ENCODE data around the gene SLC25A47.
"Not testable (repeated sequence)": the region's sequence is repeated elsewhere in the genome, so short reads cannot be mapped to it uniquely, and the experiment has no call there.

Gene SLC25A47, protein sequence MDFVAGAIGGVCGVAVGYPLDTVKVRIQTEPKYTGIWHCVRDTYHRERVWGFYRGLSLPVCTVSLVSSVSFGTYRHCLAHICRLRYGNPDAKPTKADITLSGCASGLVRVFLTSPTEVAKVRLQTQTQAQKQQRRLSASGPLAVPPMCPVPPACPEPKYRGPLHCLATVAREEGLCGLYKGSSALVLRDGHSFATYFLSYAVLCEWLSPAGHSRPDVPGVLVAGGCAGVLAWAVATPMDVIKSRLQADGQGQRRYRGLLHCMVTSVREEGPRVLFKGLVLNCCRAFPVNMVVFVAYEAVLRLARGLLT

DNA sequence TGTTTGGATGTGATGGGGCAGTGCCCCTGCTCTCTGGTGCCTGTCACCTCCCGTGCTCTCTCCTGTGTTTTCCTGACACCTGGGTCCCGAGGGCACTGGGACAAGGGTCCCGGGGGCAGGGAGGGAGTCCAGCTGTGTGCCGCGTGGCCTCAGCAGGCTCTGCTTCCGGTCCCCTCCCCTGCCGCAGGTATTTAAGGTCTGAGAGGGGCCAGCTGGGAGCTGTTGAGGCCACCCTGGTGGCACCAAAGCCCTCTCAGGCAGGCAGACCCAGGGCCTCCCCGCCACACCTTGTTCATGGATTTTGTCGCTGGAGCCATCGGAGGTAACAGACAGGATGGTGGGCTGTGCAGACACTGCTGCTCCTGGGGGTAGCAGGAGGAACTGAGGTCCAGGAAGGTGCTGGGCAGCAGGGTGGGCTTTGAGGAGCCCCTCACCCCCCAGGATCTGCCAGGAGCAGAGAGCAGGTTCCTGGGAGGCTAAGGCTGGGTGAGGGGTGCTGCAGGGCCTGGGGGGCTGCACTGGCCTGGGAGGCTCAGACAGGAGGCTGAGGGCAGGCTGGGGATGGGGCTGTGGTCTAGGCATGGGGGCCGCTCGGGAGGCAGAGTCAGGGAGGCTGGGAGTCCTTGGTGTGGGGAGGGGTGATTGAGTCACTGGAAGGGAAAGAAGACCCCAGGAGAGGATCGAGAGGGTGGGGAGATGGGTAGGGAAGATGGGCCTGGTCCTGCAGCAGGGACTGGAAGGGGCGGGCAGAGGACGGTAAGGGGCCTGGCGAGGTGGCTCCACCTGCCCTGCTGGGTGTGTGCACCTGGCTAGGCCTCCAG, at the start of gene SLC25A47:
TSS of gene SLC25A47 (plus strand) at position 219 of the 821 bp plus-strand sequence. CDS start at position 295, 76 bp downstream.
- no peak for DNase-seq

DNA sequence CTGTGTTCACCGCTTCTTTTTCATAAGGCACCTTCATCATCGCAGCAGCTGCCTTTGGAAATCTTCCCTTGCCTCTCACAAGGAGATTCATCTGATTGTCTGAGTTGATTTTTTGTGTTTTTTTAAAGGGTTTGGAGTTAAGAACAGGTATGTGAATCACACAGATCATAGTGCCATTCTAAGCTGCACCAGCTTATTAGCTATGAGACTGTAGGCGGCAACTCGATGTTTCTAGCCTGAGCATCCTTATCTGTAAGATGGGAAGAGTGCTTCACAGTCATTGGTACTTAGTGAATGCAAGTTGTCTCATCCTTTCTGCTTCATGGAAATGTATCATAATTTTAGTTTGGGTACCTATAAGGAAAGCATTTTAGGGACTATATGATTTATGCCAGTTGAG, 48.9 kb upstream of the SLC25A47 start:
- DNase-seq: no peak

DNA sequence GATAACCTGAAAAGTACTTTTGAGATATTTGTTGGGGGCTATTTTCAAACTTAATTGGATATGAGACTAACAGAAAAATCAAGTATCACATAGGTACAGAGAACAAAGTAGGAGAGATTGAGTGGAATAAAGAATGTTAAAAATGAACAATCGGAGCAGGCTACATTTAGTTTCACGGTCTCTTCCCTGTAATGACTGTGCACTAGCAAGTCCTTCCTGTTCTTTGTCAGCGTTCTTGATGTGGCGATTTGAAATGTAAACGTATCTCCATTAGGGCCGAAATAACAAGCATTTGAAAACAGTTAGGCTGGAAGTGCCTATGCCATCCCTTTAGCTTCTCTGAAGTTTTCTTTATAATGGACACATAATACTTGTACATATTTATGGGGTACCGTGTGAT, 47.9 kb upstream of the SLC25A47 start:
- DNase-seq: no peak

DNA sequence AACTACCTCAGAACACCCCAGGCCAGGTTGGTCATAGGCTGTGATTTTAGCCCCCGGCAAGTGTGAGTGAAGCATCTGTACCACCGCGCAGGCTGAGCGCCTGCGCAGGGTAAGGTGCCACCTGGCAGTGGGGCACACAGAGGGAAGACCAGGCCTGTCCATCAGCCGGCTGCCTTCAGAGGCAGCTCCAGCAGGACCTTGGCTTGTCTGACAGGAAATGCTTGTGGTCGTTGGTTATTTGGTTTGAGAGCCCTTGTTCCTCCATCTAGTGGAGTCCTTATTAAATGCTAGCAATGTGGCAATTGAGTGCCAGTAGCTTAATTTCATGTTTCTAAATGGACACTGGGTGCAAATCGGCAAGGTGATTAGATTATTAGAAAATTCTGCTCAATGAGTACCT, 44.4 kb upstream of the SLC25A47 start:
- DNase-seq: peak; percentile 77

DNA sequence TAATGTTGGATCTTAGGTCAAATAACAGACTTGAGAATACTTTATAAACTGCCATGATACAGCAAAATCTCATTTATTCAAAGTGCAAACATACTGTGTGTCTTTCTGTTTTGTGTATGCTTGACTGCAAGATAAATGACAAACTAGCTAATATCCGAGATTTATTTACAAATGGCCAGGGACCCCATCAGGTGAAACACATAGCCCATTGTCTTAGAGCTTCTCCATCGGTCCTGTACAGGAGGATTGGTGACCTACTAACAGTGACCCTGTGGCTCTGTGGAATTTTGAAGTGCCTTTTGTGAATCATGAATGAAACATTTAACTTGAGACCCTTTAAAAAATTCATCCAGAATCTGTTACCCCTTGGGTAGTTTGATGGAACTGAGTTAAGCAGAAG, 44.0 kb upstream of the SLC25A47 start:
- no peak for DNase-seq

DNA sequence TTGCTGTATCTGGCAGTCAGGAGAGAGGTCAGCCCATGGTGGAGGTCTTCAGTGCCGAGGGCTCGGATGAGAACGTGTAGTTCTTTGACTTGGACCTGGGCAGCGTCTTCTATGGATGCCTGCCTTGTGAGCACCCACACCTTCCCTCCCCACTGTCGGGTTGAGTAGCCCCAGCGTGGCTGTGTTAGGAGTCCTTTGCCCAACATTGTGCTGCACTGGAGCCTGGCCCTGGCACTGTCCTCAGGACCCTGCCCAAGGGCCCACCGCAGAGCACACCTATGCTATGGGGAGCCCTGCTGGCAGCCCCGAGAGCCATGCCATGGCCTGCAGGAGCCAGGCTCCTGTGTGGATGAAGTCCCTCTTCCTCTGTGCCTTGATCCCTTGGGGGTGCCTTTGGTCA, 43.6 kb upstream of the SLC25A47 start:
- DNase-seq: no peak

DNA sequence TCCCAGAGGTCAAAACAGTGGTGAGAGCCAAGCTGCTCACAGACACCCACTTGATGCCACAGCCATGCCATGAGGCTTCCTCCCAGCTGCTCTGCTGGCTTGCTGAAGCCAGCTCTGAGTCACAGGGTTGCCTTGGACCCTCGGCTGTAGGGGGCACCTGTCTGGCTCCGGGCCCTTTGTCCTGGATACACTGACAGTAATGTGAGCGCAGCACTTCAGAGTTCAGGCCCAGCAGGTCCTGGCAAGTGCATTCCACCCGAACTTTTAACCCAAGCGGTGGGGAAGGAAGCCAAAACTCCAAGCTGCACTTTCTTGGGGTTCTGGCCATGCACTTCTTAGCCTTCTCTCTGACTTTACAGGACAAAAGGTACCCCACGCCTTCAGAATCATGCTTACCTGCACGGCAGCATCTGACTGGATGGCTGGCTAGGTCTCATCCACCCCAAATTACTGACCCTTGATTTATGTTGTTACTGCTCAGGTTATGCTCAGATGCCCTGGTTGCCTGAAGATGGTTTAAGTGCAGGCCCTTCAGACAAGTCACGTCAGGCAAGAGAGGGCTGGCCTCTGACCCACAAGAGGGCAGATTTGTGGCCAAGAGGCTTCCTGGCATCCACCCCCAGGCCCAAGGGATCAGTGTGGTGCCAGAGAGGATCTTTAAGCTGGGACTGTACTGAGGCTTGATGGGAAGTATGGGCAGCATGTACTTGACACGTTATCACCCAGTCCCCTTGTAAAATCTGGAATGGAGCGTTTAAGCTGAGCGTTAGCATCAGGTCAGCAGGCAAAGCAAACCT, 41.7 kb upstream of the SLC25A47 start:
- no peak for DNase-seq

DNA sequence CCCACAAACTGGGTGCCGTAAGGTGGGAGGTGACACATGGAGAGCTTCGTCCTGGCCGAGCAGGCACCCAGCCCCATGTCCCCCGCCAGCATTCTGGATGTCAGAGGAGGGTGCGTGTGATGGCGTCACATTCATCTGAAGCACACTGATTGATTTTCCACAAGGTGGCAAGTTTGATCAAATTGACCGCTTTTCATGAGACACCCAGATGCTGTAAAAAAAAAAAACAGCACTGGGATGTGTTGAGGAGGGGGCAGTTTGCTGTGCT, 41.1 kb upstream of the SLC25A47 start:
- DNase-seq: no peak

DNA sequence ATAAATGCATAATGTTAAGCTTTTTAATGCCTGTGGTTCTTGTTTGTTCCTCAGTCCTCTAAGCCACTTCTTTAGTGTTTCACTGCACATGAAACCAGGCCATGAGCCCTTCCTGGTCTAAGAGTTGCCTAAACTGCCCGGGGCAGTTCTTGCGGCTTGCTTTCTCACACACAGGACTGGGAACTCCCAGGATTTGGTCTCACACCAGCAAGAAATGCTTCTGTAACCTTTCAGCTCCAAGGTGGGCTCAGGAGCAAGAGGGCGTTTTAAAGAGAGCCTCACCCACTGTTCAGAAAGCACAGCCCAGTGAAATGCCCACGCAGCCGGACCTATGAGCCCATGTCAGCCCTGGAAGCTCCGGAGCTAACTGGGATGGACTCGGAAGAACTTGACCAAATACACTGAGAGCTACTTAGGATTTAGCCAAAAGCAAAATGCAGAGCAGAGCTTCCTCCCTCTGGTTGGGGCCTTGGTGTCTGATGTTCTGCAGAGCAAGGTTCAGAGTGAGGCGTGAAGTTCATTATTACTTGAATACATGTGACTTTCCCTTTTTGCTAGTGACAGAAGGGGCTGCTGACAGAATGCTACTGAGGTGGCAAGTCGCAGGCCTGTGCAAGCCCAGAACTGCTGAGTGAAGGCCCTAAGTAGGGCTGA, 40.2 kb upstream of the SLC25A47 start:
- no peak for DNase-seq

DNA sequence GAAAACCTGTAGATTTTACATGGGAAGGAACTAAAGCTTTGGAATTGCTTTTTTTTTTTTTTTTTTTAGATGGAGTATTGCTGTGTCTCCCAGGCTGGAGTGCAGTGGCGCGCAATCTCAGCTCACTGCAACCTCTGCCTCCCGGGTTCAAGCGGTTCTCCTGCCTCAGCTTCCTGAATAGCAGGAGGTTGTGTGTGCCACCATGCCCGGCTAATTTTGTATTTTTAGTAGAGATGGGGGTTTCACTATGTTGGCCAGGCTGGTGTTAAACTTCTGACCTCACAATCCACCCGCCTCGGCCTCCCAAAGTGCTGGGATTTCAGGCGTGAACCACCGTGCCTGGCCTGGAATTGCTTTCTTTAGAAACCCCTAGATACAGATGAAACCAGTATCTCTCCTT, 39.7 kb upstream of the SLC25A47 start:
- DNase-seq: not testable (repeated sequence)

DNA sequence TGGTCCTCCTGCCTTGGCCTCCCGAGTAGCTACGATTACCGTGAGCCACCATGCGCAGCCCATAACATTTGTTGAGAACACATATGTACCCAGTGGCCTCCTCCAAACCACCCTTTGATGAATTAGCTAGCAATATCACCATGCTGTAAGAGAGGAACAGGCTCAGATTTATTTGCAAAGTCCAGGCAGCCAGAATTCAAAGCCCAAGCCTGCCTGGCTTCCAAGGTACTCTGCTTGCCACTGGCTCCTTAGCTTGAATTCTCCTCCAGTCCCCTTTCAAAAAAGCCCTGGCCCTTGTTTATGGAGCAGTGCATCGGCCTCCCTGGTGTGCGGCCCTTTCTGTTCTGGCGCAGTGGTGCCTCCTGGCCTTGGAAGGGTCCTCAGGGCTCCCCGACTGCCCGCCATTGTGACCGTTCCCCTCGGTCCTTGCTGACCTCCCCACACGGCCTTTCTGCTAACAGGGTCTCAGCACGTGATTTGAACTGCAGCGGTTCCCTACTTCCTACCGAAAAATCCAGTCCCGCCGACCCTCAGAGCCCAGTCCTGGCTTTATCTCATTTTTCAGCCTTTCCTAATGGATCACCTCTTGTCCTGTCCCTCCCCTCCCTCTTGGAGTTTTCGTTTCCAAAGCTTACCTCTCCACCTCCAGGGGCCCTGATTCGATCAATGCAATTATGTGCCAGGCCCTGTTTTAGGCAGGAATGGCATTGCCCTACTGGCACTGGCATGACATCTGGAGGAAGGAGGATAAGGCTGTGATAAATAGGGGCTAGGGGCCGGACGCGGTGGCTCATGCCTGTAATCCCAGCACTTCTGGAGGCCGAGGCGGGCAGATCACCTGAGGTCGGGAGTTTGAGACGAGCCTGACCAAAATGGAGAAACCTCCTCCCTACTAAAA, 38.9 kb upstream of the SLC25A47 start:
- DNase-seq: no peak

DNA sequence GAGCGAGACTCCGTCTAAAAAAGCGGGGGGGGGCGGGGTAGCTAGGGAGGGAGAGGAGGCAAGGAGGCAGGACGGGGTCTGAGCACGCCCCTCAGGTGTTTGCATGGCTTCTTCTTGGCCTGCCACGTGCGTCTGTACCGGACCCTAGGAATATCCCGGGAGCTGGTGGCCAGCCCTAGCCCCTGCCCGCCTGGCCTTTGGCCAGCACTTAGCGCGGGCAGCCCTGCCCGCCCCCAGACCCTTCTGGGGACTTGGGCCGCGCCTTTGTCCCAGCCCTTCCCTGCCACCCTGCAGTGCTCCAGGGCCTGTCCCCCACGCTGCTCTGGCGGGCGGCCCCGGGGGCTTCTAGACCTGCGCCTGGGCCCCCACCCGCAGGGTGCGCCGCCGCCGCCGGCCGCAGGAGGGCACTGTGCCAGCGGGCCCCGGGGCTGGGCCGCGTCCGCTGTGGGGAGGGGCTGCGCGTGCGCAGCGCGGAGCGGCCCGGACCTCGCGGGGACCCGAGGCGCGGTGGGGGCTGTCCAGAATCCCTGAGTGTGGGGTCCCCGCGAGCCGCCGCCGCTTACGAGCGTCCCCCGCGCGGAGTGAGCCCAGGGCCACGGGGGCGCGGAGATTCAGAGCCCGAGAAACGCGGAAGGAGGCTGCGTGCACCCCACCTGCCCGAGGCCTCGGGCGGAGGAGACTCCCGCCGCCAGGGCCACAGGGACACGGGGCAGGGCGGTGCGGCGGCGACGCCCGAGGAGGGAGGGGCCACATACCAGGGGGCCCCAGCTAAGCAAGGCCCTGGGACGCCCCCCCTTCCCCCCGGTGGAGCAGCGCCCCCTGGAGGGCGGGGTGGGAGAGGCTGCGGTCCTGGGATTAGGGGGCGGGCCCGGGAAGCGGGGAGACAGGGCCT, 37.9 kb upstream of the SLC25A47 start:
- DNase-seq: peak; percentile 51

DNA sequence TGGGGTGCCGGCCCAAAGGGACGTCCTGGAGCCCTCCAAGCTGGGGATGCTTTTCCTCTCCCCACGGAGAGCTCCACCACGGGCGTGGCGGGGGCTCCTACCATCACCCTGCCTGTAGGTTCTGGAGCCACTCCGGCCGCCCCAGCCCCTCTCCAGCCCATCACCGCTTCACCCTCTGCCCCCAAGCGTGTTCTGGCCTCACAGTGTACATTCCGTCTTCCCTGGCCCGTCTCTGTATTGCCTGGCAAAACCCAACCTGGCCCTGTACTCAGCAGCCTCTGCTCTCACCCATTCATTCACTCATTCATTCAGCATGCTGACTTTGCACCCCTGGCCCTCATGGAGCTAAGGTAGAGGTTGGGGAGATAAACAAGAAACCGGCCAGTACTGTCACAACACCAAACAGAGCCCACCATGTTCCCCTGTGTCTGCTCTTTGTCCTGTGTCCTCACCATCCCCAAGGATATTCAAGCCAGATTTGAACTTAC, 37.2 kb upstream of the SLC25A47 start:
- DNase-seq: no peak

DNA sequence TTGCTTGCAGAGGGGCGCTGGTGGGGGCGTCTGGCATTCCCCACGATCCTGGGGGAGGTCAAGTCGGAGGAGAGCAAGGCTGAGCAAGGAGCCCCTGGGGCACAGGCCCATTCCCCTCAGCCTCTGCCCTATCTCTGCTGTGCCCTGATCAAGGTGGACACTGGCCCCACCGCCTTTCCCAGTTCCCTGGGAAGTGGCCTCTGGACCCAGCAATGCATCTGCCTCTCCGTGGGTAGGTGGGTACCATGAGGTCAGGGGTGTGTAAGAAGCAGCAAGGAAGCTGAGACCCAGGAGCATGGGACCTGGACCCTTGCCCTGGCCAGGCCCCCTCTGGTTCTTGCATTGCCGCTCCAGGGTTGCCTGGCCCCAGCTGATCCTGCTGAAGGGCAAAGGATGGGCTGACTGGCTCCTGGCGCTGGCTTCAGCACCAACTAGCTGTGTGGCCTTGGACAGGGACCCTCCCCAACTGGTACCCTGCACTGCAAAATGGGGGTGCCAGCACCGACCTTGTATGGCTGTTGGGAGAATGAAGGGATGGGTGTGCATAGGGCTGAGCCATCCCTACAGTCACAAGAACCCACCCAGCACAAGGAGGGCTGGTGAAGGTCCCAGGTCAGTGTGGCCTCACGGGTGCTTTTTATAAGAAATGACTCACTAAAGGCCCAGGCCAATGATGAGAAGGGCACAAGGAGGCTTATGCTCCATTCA, 36.5 kb upstream of the SLC25A47 start:
- DNase-seq: no peak

DNA sequence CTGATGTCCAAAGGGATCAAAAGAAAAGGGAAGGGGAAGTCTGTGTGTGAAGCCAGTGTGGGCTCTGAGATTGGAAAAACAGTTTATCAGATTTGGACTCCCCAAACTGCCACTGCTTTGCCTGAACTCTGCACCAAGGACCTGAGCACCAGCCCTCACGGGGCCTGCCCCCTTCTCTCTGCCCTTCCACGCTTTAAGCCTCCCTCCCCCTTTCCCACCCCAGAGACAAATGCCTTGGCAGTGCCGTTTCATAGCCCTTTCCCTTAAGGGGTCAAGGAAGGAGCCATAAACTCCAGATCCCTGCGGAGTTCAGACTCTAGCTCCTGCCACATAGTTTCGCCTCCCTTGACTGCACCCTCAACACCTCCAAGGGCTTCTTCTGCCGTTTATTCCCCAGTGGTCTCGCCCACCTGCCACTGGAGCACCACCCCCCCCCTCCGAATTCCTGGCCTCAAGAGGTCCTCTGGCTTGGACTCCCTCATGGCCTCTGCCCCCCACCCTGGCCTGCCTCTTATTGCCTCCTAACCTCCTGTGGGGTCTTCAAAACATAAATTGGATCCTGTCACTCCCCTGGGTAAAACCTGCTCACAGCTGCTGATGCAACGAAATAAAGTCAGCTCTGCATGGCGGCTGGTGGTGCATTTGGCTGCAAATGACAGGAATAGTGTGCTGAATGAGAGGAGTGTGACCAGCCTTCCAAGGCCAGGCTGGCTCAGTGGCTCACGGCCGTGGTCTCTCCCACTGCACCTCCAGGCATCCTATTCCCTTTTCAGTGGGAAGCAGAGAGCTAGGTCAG, 35.7 kb upstream of the SLC25A47 start:
- no peak for DNase-seq

DNA sequence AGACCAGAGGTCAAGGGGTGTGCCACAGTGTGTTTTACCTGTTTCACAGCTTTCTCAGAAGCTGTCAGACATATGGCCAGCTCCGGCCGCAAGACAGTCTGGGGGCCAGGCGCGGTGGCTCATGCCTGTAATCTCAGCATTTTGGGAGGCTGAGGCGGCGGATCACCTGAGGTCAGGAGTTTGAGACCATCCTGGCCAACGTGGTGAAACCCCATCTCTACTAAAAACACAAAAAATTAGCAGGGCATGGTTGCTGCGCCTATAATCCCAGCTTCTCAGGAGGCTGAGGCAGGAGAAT, 35.2 kb upstream of the SLC25A47 start:
- DNase-seq: not testable (repeated sequence)

DNA sequence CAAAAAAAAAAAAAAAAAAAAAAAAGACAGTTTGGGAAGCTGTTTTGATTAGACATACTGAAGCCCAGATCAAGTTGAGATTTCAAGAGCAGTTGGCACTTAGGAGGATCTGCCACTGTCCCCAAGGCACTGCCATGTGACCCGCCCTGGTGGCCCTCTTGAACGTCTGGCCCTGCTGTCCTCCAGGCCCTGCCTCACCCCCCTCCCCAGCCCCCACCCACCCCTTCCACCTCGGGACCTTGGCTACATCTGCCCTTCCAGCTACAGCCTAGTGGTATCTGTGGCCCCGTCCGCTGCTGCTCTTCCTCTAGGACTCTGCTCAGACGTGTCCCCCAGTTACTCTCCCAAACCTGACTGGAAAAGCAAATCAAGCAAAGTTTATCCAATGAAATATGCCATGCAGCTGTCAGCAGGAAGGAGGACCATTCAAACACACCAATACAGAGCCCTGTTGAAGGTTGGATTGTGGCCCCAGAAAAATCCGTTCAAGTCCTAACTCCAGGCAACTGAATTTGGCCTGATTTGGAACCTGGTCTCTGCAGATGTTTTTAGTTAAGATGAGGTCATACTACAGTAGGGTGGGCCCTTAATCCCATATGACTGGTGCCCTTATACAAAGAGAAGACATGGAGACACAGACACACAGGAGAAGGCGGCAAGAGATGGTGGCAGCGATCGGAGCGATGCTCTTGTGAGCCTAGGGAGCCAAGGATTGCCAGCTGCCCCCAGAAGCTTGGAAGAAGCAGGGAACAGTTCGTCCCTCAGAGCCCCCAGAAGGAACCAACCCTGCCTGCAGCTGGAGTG, 34.6 kb upstream of the SLC25A47 start:
- DNase-seq: no peak

DNA sequence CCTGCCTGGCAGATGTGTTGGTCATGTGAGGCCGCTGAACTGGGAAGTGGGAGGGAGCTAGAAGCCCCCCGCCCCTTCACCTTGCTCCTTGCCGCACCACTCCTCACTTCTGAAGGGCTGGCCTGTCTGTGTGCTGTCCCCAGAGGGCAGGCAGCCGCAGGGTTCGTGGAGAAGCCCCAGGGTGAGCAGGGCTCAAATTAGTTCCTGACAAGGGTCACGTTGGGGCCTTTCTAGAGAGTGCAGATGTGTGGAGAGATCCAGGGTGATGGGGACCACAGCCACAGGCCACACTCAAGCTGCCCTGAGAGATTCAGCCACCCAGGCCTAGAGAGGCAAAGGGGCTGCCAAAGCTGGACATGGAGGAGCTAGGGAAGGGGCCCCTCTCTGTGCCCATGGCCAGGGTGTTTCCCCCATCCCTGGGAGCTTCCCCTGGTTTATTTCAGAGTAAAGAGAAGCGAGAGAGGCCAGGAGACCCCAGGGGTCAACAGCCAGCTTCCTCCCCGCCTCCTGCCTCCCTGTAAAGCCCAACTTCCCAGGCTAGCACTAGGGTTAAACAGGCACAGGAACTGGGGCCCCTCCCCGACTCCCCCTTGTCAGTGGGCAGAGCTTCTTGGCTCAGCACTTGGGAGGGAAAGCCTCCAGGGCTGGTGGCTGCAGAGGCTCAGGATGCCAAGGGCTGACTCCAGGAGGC, 33.1 kb upstream of the SLC25A47 start:
- DNase-seq: no peak
